CD4-positive, alpha-beta T cell treated with Interleukin-17A for 1 hour (primary cell): ENCODE measurements around the gene MED10.

Source experiments
- DNase-seq: peaks from one replicate; pipeline ENCODE4 v3.0.0-alpha.2; 2020

MED10 gene

DNA sequence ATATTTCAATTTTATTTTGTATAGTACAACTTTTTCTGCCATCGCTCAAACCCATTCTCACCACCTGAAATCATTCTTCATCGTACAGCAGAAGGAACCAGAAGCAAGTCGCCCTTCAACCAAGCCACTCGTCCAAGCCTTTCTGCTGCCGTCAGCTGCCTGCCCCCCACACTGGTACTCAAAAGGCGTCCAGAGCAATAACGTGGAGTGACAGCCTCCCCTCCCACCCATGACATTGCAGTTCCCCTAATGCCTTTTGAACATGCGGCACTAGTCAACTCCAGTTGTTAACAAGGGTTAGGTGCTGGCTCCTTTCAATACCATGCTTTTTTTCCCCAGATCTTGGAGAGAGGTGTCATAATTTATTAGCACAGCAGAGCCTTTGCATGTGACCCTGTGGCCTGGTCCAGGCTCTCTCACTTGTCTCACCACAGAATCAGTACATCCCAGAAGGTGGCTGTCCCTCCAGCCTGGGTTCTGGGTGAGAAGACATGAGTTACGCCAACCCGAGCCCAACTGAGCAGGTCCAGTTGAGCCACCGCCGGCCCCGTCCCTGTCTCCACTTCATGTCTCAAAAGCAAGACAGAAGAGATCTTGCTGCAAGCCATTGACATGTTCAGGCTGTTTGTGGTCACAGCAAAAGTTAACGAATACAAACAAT is 20.4 kb upstream of the MED10 start:
- no peak for DNase-seq

DNA sequence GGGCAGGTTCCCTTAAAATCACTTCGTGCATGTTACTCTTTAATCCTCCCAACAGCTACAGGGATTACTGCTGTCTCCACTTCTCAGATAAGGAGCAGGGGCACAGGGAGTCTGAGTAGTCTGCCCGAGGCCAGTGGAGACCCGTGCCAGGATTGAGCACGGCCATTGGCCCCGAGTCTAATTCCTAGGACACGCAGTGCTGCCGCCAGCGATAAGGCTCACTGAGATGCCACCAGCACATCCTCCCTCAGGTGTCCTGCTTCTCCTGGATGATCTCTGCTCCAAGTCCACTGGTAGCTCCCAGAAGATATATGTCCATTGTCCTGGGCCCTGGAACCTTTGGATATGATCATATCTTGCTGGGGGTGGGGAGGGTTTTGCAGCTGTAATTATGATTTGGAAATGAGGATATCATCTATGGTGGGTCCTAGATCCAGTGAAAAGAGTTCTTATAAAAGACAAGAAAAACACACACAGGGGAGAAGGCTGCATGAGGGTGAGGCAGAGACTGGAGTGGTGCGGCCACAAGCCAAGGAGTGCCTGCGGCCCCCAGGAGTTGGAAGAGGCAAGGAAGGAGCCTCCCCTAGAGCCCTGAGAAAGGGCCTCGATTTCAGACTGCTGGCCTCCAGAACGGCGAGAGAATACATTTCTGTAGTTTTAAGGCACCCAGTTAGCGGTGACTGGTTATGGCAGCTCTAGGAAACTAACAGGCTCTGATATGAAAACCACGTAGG is 19.4 kb upstream of the MED10 start:
- DNase-seq = no peak

DNA sequence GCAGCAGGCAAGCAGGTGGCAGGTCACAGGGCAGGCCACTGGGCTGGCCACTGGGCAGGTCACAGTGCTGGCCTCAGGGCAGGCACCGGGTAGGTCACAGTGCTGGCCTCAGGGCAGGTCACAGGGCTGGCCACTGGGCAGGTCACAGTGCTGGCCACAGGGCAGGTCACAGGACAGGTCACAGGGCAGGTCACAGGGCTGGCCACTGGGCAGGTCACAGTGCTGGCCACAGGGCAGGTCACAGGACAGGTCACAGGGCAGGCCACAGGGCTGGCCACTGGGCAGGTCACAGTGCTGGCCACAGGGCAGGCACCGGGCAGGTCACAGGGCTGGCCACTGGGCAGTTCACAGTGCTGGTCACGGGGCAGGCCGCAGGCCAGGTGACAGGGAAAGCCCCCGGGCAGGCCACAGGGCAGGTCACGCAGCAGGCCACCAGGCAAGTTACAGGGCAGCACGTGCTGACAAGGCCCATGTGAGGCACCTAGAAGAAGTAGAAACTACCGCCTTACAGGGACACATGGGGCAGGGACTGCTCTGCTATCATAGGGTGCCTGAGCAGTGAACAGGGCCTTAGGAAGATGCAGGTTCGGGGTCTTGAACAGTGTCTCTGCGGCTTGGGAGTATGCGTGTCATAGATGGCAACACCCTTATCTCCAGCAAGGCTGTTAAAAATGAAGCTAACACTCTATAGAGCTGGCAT is 18.6 kb upstream of the MED10 start:
- DNase-seq = no peak

DNA sequence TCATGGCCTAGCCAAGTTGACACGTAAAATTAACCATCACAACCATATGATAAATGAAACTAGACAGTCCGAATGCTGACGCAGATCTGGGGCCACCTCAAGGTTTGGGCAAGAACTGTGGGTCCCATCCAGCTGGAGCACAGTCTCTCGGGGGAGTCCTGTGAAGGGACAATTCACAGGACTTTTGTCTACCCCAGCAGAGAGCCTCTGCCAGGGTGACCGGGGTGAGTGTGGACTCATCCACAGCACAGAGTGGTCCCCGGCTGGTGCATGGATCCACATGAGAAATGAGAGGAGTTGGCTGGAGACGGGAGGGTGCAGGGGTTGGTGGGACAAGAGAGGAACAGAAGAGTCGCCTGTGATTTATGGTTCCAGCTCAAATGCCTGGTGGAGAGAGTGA is 17.7 kb upstream of the MED10 start:
- DNase-seq = no peak

DNA sequence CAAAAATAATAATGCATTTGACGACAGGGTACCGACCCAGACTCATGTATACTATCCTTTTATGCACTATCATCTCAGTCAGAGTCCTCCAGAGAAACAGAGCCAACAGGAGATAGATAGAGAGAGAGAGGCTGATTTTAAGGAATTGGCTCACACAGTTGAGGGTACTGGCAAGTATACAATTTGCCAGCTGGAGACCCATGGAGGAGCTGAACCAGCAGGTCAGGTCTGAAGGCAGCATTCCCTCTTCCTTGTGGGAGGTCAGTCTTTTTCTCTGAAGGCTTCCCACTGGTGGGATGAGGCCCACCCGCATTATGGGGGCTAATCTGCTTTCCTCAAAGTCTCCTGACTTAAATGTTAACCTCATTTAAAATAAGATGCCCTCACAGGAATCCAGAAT is 17.3 kb upstream of the MED10 start:
- DNase-seq = no peak

DNA sequence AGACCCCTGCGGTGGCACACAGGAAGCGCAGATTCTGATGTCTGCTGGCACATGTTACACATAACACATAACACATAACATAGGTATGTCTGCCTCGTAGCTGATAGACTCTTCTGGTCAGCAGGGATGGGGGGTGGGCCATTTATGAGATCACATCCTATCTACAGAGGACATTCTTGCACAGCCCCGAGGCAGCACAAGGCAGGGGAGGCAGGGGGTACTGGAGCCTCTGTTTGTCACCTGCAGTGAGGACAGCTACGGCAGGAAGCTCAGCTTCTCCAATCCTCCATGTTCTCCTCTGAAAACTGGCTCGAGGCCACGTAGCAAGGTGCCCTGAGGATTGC is 16.7 kb upstream of the MED10 start:
- no peak for DNase-seq

DNA sequence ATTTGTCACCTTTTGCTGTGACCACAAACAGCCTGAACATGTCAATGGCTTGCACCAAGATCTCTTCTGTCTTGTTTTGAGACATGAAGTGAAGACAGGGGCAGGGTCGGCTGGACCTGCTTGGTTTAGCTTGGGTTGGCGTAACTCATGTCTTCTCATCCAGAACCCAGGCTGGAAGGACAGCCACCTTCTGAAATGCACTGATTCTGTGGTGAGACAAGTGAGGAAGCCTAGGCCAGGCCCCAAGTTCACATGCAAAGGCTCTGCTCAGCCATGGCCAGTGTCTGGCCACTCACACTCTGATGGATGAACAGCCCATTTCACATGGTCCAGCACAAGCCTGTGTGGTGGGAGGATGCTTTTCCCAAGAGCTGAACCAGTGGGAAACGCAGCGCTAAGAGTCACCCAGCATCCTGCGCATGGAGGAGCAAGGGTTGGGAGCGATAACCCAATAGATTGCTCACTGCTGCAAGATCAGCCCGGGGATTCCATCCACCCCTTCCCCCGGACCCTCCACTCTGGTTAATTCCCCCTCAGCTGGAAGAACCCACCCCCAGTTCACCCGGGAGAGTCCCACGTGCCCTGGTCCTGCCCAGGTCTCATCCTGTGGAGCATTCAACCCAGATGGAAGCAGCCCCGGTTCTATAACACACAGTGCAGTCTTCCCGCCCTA is 16.2 kb upstream of the MED10 start:
- no peak for DNase-seq

DNA sequence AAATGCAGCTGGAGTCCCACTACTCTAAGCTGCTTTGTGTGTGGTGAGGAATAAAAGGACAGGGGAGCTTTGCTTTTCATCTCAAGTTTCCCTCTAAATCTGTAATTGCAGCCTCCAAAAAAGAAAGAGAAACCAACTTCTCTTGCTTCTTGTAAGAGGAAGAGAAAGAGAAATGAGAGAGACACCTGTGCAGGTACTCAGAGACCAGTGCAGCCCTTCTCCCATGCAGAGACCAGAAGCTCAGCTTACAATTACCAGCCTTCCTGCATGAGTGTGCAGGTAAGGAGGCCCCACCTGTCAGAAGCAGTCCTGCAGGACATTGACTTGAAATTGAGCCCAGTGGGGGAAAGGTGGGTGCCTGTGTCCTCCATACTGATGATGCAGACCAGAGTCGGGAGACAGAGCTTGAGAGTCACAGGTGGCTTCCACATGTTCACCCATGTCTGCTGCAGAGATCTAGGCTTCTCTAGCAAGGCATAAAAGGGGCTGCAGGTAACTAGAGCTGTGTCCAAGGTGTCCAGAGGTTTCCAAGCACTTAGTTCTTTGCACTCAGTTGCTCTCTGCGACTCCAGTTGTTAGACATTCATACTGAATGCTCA is 15.3 kb upstream of the MED10 start:
- no peak for DNase-seq

DNA sequence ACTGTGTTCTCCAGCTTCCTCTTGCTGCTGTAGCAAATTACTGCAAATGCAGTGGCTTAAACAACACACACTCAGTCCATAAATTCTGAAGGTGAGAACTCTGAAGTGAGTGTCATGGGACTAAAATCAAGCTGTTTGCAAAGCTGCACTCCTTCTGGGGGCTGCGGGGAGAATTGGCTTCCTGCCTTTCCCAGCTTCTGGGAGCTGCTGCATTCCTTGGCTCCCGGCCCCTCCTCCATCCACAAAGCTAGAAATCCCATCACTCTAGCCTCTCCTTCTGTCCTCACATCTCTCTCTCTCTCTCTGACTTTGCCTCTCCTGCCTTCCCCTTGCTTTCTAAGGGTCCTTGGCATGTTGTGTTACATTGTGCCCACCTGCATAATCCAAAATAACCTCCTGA is 14.2 kb upstream of the MED10 start:
- no peak for DNase-seq

DNA sequence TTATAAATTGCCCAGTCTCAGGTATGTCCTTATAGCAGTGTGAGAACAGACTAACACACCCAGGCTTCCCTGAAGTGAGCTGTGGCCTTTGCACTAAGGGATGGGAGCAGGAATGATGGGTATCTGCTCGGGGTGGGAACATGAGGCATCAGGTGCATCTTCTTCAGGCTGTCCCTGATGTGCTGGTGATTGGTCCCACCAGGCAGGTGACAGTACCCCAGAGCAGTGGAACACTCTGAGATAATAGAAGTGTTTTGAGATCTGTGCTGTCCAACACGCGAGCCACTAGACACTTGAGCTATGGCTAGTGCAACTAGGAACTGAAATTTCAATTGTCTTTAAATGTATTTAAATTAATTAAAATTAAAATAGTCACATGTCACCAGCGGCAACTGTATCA is 12.8 kb upstream of the MED10 start:
- DNase-seq = no peak

DNA sequence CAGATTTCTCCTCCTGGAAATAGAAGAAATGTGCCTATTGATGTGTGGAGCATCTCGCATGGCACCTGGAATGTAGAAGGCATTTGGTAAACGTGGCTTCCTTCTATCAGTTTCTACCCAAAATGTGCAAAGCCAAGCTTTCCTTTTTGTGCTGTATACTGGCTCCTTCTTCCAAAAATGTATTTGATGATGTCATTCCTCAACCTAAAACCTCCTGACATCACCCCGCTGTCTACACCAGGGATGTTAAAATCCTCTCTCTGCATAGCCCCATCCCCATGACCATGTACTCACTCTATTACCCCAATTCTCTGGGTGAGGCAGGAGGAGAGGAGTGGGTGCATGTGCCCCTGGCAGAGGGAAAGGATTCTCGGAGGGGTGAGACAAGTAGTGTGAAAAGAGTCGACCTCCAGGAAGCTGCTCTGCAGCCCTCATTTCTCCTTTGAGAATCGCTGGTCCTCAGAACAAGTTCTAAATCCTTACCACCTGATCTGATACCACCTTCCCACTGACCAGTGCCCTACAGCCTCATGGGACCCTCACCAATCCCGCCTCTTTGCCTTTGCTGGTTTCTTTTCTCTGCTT is 11.7 kb upstream of the MED10 start:
- DNase-seq = no peak

DNA sequence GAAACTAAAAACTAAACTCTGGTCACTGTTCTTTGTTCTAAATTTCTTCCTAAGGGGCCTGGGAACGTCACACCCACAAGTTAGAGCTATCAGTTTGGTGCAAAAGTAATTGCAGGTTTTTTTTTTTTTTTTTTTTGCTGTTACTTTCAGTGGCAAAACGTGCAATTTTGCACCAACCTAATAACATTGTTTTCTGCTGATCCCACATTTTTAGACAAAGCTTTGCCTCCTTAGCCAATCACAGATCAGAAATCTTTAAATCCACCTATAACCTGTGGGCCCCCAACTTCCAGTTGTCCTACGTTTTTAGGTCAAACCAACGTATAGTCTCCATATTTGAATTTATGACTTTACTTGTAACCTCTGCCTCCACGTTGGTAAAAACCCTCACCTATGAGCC is 11.1 kb upstream of the MED10 start:
- DNase-seq = no peak

DNA sequence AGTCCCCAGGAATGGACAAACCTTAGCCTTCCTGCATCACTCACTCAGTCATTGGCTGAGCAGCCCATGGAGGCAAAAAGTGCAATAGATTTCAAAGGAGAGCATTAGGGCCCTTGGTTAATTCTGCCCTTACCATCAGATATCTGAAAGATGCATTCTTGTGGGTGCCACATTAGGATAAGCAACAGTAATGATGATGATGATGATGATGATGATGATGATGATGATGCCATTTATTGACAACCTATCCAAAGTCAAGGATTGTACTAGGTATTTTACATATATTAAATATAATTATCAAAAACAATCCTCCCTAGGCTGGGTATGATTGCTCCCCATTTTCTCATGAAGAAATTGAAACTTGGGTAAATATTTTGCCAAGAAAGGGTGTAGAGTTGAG is 9.6 kb upstream of the MED10 start:
- no peak for DNase-seq

DNA sequence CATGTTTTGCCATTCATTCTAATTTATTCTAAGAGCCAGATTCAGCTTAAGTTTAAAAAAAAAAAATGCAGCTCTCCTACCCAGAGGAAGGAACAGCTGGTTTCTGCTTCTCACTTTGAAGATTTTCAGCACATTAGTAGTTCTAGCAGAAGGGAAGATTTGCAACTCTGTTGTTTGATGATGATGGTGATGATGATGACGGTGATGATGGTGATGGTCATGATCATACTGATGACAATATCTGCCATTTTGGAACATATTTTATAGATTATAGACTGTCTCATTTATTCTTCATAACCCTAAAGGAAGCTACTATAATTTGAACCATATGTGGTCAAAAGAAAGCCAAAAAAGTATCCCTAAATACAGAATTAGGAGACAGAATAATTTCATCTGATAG is 7.9 kb upstream of the MED10 start:
- DNase-seq = no peak

DNA sequence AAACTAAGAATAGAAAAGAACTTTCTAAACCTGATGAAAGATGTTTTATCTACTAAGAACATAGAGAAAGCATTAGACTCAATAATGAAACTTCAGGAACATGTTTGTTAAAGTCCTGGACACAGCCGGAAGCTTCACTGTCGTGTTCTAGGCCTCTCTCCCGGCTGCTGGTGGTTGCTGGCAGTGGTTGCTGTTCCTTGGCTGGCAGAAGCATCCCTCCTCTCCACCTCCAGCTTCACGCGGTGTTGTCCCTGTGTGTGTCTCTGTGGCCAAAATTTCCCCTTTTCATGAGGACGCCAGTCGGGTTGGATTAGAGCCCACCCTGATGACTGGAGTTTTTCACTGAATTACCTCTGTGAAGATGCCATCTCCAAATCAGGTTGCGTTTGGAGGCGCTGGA is 6.5 kb upstream of the MED10 start:
- DNase-seq = no peak

DNA sequence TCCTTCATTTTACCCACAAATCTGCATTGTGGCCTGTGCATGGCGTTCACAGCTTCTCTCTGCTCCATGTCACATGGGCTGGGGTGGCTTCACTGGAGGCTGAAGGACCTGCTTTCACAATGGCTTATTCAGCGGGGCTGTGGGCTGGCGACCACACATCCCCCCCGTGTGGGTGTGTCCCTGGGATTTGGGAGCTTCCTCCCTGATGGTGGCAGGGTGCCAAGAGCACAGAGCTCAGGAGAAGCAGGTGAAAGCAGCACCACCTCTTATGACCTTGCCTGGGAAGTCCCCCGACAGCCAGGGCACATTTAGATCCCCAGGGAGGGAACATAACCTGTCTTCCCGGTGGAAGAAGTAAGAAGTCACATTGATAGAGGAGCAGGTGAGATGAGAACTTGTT is 5.0 kb upstream of the MED10 start:
- DNase-seq = no peak

DNA sequence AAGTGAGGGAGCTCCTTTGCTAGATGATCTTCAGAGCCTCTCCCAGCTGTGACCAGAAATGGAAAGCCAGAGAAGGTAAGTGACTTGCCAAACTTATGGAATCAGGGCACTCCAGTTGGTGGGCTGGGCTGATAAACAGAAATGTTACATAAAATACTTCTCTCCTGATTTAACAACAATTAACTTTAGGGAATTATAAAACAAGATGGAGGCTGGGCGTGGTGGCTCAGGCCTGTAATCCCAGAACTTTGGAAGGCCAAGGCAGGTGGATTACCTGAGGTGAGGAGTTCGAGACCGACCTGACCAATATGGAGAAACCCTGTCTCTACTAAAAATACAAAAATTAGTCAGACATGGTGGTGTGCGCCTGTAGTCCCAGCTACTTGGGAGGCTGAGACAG is 899 bp upstream of the MED10 start:
- no peak for DNase-seq

DNA sequence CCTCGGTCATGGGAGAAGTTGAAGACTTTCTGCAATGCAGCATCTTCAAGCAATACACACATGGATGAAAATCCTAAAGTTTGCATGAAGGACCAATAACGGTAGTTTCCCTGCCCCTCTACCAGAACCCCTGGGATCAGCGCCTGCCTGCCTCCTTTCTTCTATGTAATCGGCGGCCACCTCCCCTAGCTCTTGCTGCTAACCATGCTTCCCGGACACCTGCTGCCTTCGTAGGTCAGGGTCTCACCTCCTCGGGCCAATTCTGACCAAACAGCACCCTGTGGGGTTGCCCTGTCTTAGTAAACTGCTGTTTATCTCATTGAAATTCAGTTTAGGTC is 388 bp upstream of the MED10 start:
- DNase-seq = no peak

DNA sequence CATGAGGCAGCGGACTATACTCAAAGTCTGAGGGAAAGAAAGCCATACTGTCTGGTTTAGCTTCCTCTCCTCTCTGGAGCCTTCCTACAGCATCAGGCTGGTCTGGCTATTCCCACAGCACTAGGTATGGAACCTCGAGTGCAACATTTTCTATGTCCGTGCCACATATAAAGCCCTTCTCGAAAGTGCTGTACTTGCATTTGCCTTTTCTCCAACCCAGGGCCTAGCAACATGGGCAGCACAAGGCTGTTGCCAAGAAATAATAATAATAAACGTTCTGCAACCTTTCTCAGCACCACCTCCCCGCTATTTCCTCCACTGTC is 804 bp downstream of the MED10 start:
- no peak for DNase-seq

DNA sequence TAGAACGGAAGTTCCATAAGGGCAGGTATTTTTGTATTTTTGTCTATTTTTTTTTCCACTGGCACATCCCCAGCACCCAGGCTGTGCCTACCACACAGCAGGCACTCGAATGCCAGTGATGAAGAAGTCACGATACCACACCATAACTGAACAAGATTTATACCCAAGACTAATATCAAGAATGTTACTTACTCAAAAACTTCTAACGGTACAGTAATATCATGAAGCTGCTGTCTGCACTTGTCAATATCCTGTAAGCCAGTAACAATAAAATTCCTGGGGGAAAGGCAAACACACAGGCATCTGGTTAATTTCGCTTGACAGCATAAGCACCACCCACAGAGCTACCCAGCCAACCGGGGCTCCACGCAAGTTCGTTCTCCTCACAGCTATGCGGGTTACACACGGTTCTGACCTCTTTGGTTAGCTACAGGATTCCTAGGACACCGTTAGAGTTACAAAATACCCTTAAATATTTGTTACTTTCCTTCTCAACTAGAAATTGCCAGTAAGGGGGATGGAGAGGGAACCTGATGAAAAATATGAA is 1.3 kb downstream of the MED10 start:
- DNase-seq = no peak

DNA sequence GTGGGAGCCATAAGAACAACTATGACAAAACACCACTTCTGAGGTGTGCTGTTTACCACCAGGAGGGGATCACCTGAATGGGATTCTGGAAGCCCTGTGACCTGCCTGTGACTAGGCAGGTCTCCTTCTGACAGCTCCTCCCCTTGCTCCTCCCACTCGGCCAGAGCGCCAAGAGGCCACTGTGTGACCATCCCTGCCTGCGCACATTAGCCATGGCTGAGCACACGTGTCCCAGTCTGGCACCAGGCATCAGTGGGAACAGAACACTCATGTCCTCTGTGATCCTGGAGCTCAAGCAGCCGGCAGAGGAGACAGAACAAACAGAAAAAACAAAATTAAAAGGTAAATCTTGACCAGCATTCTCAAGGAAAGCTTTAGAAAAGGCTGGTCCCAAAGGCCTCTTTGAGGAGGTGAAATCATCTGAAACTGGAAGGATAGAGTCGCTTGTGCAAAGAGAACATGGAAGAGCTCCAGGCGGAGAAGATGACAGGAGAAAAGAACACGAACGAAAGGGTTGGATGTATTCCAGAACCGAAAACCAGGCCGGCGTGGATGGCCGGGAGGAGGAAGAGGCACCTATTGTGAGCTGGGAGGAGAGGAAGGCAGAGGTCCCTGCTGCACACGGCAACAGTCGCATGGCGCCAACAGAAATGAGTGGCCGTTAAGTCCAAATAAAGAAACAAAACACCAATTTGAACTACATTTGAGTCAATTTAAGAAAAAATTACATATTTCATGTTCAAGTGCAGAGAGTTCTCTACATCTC is 5.1 kb downstream of the MED10 start:
- DNase-seq = no peak
